ENCODE results near the gene GALNT2. TPM values are rescaled to one million over a fixed set of nuclear protein-coding genes. Genes with fewer than 3 reads are reported as not detected.

GALNT2 gene
- total RNA-seq (10 to 100 TPM; 21.3 to 35.1 (median 25.8) TPM), polyA plus RNA-seq (10 to 100 TPM in 1 of 2 donors, 1 to 10 TPM in 1; 9.7 to 27.5 TPM)
- long read RNA-seq, donor 1, full-length matches to known transcripts: 10 of 32 reads
- long read RNA-seq, donor 1, partial matches to known transcripts: 20 of 32 reads
- long read RNA-seq, donor 1, other reads (novel, unspliced or antisense): 2 of 32 reads
- long read RNA-seq, donor 2, full-length matches to known transcripts: 14 of 31 reads
- long read RNA-seq, donor 2, partial matches to known transcripts: 17 of 31 reads
- long read RNA-seq, donor 2, other reads (novel, unspliced or antisense): 0 of 31 reads
- long read RNA-seq, donor 3, full-length matches to known transcripts: 30 of 86 reads
- long read RNA-seq, donor 3, partial matches to known transcripts: 53 of 86 reads
- long read RNA-seq, donor 3, other reads (novel, unspliced or antisense): 3 of 86 reads

DNA sequence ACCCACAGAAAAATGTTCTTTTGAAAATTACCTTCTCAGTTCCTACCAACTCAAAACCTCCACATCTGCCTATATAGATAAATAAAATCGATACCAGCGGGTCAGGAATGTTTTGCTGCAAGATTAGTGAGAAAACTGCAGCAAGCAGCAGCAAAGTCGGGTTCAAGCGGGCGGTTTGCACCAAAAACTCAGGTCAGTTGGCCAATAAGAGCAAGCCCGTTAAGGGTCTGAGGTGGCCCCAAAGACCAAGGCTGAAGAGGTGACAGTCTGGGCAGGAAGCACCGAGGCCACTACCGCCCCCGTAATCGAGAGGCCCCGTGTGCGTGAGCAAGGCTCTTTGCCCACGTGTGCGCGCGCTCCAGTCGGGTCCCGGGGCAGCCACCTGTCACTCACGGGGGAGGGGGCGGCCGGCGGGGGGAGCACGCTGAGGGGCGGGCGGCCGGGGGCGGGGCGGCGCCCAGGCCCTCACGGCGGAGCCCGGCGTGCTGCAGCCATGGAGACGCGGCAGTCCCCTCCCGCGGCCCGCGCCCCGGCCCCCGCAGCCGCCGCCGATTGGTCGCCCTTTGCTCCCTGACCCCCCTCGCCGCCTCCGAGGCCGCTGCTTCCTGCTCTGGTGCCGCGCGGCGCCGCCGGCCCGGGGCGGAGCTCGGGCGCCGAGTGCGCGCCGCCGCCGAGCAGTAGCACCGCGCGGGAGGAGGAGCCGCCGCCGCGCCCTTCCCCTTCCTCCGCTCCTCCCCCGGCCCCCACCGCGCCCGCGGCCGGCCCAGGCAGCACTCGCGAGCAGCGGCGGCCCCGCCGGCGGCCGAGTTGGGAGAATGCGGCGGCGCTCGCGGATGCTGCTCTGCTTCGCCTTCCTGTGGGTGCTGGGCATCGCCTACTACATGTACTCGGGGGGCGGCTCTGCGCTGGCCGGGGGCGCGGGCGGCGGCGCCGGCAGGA is at the start of gene GALNT2:
Gene GALNT2 (plus strand): TSS at position 773 of the 939 bp plus-strand sequence. CDS start 43 bp downstream, at position 816.
- Histone ChIP-seq H3K27me3 (no peaks in the 10 kb centered on the region), H3K4me1 (peaks cover 4 to 46% (median 27%) of the 10 kb centered on the region in 9 donors), H3K4me3 (peak within 1 kb of the TSS; percentile 65 to 97 (median 89)), H3K9me3 (peaks cover 0 to 14% (median 0%) of the 10 kb centered on the region in 11 donors), H3K27ac (peak within 1 kb of the TSS; percentile 85 to 97 (median 92)), H3K36me3 (no peaks in the 10 kb centered on the region)
- ATAC-seq (peak; percentile 92 to 98 (median 95)), DNase-seq (peak; percentile 87 to 90)
- WGBS, 2 donors: 1% methylated on average over 54 to 102 of the region's 104 CpGs
- TF ChIP-seq, protein P1, sequence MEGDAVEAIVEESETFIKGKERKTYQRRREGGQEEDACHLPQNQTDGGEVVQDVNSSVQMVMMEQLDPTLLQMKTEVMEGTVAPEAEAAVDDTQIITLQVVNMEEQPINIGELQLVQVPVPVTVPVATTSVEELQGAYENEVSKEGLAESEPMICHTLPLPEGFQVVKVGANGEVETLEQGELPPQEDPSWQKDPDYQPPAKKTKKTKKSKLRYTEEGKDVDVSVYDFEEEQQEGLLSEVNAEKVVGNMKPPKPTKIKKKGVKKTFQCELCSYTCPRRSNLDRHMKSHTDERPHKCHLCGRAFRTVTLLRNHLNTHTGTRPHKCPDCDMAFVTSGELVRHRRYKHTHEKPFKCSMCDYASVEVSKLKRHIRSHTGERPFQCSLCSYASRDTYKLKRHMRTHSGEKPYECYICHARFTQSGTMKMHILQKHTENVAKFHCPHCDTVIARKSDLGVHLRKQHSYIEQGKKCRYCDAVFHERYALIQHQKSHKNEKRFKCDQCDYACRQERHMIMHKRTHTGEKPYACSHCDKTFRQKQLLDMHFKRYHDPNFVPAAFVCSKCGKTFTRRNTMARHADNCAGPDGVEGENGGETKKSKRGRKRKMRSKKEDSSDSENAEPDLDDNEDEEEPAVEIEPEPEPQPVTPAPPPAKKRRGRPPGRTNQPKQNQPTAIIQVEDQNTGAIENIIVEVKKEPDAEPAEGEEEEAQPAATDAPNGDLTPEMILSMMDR (IDR thresholded peaks at IDR 0.05): no peak
- intact Hi-C loops (cut with DNase I): loop anchor here in 6 of 10 donors (2.0 to 10.0 kb wide), 8 partner anchors 98 to 402 kb away; no protein-coding TSS in a partner anchor

DNA sequence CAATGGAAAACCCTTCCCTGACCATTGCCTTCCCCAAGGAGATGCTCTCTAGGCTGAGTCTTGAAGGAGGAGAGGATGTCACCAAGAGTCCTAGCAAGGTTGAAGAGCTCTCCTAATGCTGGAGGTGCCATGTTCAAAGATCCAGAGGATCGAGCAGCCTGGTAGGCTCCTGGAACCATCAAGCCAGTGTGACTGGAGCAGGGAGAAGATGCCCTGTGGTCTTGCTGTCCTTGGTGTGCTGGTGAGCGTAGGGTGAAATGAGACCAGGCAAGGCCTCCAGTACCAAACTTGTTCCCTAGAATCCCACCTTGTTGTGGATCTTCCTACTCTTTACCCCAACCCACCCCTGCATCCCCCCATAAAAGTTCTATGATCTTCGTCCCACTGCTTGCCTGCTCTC is 46.6 kb upstream of the GALNT2 start:
- DNase-seq: no peak
- H3K27me3 ChIP-seq: no peaks in the 10 kb centered on the region
- H3K9me3 ChIP-seq: no peaks in the 10 kb centered on the region
- H3K27ac ChIP-seq: no peak overlapping the region
- H3K4me1 ChIP-seq: no peaks in the 10 kb centered on the region
- intact Hi-C loops (cut with DNase I): no loop called here
- no peak overlapping the region for H3K4me3 ChIP-seq
- no peaks in the 10 kb centered on the region for H3K36me3 ChIP-seq
- ATAC-seq: no peak
- TF ChIP-seq, protein P1 (IDR thresholded peaks at IDR 0.05): no peak
- 96% methylated on average over 3 of the region's 3 CpGs for WGBS, 2 donors

DNA sequence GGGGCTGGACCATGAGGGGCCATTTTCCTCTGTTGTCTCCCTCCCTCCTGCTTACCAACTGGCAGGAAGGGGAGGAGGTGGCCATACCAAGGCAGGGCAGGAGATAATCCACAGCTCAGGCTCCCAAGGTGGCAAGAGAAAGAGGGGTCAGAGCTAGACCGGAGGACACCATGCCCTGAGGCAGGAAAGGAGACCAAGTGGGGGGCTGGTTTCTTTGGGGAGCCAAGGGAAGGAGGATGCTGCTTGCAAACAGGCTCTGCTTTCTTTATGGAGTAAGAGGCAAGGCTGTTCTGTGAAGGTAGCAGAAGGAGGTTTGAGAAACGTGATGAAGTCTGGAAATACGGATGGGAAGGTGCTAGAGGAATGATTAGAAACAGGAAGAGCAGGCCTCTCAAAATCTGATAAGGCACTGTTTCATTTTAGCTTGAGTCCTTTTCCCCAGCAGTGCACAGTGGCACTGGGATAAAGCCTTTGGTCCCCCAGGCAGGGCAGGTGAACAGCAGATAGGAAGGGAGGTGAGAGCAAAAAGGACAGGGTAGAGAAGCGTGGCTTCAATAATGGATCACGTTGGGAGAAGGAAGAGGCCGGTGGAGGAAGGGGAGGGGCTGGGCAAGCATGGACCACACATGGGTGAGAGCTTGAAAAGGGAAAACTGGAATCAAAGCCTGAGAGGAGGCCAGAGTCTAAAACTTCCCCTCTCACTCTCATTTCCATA is 44.2 kb upstream of the GALNT2 start:
- no peak overlapping the region for H3K4me3 ChIP-seq
- peaks cover 0 to 11% (median 0%) of the 10 kb centered on the region in 11 donors for H3K9me3 ChIP-seq
- ATAC-seq (no peak), DNase-seq (no peak)
- H3K36me3 ChIP-seq: no peaks in the 10 kb centered on the region
- no peaks in the 10 kb centered on the region for H3K27me3 ChIP-seq
- no peaks in the 10 kb centered on the region for H3K4me1 ChIP-seq
- H3K27ac ChIP-seq: no peak overlapping the region
- intact Hi-C loops (cut with DNase I): no loop called here
- TF ChIP-seq, protein P1 (IDR thresholded peaks at IDR 0.05): no peak
- WGBS, 2 donors: 66 to 70% methylated on average over 6 of the region's 6 CpGs

Measured in heart right ventricle (tissue), 16 donors.